NB4 (cell line): ENCODE measurements around the gene GREB1.

Experiments
- CTCF ChIP-seq: IDR thresholded peaks from one replicate; pipeline ENCODE4 v1.5.1; 2012; ENCODE audit warnings: low read depth, low read length
- POLR2A ChIP-seq: IDR thresholded peaks from 2 replicates; pipeline ENCODE4 v1.6.1; 2011; ENCODE audit warnings: mild to moderate bottlenecking; ENCODE audit not compliant: insufficient read length; ENCODE audit errors: extremely low read depth

DNA sequence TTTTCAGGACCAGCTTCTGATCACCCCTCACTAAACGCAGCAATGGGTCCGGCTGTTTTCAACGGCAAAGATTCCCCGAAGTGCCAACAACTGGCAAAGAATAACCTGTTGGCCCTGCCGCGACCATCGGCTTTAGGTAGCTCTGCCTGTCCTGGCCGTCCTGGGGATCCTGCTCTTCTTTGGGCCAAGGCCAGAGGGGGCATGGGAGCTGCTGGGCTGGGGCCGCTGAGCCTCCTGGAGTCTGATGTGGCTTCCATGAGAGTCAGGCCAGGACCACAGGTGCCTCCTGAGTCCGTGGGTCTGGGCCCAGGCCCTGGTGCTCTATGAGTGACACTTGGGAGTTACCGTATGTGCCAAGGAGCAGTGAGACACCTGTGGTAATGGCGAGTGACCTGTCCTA lies 46.9 kb downstream of the GREB1 start:
- TF ChIP-seq CTCF (no peak), POLR2A (no peak)
